ENCODE results near the gene DAPK2. TPM values are rescaled to one million over a fixed set of nuclear protein-coding genes. Genes with fewer than 3 reads are reported as not detected.

Gene DAPK2
- total and polyA plus RNA-seq, 2 of the 13 experiments (the other 11 are each of a cell fraction or from before 2014, with no cell fraction given) = 0.33 to 0.63 TPM

GRCh38 chr15:64003182-64003581 lies 43.1 kb downstream of the DAPK2 start (continued):
- TF ChIP-seq, protein P1, sequence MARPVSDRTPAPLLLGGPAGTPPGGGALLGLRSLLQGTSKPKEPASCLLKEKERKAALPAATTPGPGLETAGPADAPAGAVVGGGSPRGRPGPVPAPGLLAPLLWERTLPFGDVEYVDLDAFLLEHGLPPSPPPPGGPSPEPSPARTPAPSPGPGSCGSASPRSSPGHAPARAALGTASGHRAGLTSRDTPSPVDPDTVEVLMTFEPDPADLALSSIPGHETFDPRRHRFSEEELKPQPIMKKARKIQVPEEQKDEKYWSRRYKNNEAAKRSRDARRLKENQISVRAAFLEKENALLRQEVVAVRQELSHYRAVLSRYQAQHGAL (CRISPR knock-in tag; IDR thresholded peaks at IDR 0.05; ENCODE audit: not compliant biosample characterization) = no peak
- TF ChIP-seq SP1 (IDR thresholded peaks at IDR 0.05) (no peak), SP1 (CRISPR knock-in tag; IDR thresholded peaks at IDR 0.05) (no peak), ZNF547 (CRISPR knock-in tag; IDR thresholded peaks at IDR 0.05) (no peak)

DNA sequence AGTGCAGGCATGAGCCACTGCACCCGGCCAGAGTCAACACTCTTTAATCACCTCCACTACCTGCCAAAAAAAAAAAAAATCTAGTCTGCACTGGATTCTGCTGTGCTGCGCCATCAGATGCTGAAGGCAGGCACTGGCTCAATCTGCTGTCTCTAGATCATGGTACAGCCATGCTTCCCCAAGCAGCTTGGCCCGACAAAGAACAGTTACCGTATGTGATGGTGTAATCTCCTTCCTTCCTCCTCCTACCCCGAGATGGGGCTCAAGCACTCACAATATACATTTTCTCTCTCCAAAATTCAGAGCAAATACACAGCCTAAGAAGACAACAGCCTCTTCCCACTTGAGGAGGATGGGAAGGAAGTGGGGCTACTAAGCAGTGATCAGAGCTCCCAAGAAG lies 45.1 kb downstream of the DAPK2 start:
- intact Hi-C loops (cut with micrococcal nuclease; ENCODE audit: unreplicated experiment) = no loop called here
- no peak for FAIRE-seq
- in situ Hi-C loops (cut with HindIII; ENCODE audit: extremely low pct_ligation_motif_present, low pct_unique_long_range_greater_than_20kb) = no loop called here
- H3K9me3 ChIP-seq (ENCODE audit: low read length) = no peaks in the 10 kb centered on the region
- peaks cover 39% of the 10 kb centered on the region for H3K4me1 ChIP-seq (ENCODE audit: insufficient read depth, low read length)
- no peak for ATAC-seq
- H3K9ac ChIP-seq (ENCODE audit: insufficient read depth, low read depth, low read length) = no peak overlapping the region
- no peak overlapping the region for H2AFZ ChIP-seq (ENCODE audit: low read length)
- ChIA-PET CTCF (ENCODE audit: low intra/inter-chr PET ratio, low total read pairs) (no interaction called here), POLR2A (no interaction called here)
- TF ChIP-seq FOSL1 (CRISPR knock-in tag; IDR thresholded peaks at IDR 0.05; ENCODE audit: borderline replicate concordance) (no peak), ZNF776 (CRISPR knock-in tag; IDR thresholded peaks at IDR 0.05) (no peak), SSRP1 (CRISPR knock-in tag; IDR thresholded peaks at IDR 0.05) (no peak), RFX5 (IDR thresholded peaks at IDR 0.05; ENCODE audit: low read depth, low read length) (no peak), ZNF598 (CRISPR knock-in tag; IDR thresholded peaks at IDR 0.05; ENCODE audit: borderline replicate concordance) (no peak), ZNF782 (CRISPR knock-in tag; IDR thresholded peaks at IDR 0.05; ENCODE audit: borderline replicate concordance) (no peak), ISL2 (CRISPR knock-in tag; IDR thresholded peaks at IDR 0.05) (no peak), HNRNPK (IDR thresholded peaks at IDR 0.05; ENCODE audit: low read depth, low read length, poor library complexity, severe bottlenecking) (no peak), AKNA (CRISPR knock-in tag; IDR thresholded peaks at IDR 0.05; ENCODE audit: borderline replicate concordance) (no peak), MTERF4 (CRISPR knock-in tag; IDR thresholded peaks at IDR 0.05) (no peak), ZNF839 (CRISPR knock-in tag; IDR thresholded peaks at IDR 0.05; ENCODE audit: borderline replicate concordance) (no peak), ZNF564 (CRISPR knock-in tag; IDR thresholded peaks at IDR 0.05) (no peak), HDAC2 (CRISPR knock-in tag; IDR thresholded peaks at IDR 0.05) (no peak)
- H3K27me3 ChIP-seq (ENCODE audit: control insufficient read depth in 1 of 2, insufficient read depth in 2 of 2, low read length in 2 of 2) = peaks cover 3 to 6% of the 10 kb centered on the region in 2 experiments; a peak in 1 of 5 replicates
- no peak overlapping the region for H3K27ac ChIP-seq (ENCODE audit: extremely low read length, insufficient read depth, low read length)
- H3K4me3 ChIP-seq (replicated peaks in 1 of 3; ENCODE audit: insufficient read depth in 1 of 3, low read depth in 2 of 3, low read length in 3 of 3) = no peak overlapping the region
- no TSS peak for BruUV-seq (replicated peaks)
- no peaks in the 10 kb centered on the region for H3K36me3 ChIP-seq (replicated peaks in 1 of 2; ENCODE audit: control insufficient read depth in 1 of 2, insufficient read depth in 2 of 2, low read length in 2 of 2)
- no peaks in the 10 kb centered on the region for H4K20me1 ChIP-seq (ENCODE audit: insufficient read depth, low read length)
- DNase-seq (ENCODE audit: low spot score) = no peak
- WGBS (ENCODE audit: low lambda C conversion rate) = 36% methylated on average over 5 of the region's 5 CpGs
- H3K79me2 ChIP-seq (ENCODE audit: insufficient read depth, low read length) = no peaks in the 10 kb centered on the region
- H3K4me2 ChIP-seq (ENCODE audit: low read depth, low read length) = no peak overlapping the region

All from HepG2 (cell line).